Lower leg skin (tissue), 4 donors: ENCODE data around the gene TSR3. TPM values are rescaled to one million over a fixed set of nuclear protein-coding genes. Genes with fewer than 3 reads are reported as not detected.

Experiments used
- DNase-seq, 2 donors: peaks; one replicate each; pipeline ENCODE4 v3.0.0-alpha.2; 2019; ENCODE audit warnings: low spot score in 2 of 2
- H3K4me3 ChIP-seq: fragments of 200-600 bp; sonication (generic); 2 replicates; pipeline ENCODE4 v1.5.1; 2017; ENCODE audit warnings: mild to moderate bottlenecking, low read depth; ENCODE audit not compliant: poor library complexity, severe bottlenecking
- CTCF ChIP-seq, 3 donors: fragments of 450-650 bp; IDR thresholded peaks; one replicate each; pipeline ENCODE4 v1.5.1; 2016; ENCODE audit warnings: antibody characterized with exemption in 3 of 3, mild to moderate bottlenecking in 3 of 3, moderate library complexity in 2 of 3
- POLR2A ChIP-seq, 2 donors: fragments of 450-650 bp; IDR thresholded peaks; one replicate each; pipeline ENCODE4 v1.6.1; 2016 to 2017; ENCODE audit warnings: antibody characterized with exemption in 2 of 2, mild to moderate bottlenecking in 1 of 2, moderate library complexity in 1 of 2
- WGBS, 2 donors: methylation state at CpG; one replicate each; pipeline ENCODE4 v1.1.5; 2018; 5-methylcytosine and 5-hydroxymethylcytosine counted together
- intact Hi-C: fragments of 100-400 bp; cut with DNase I; formaldehyde crosslinking; loops from one replicate; pipeline ENCODE4 v1.15.0; 2023; ENCODE audit warnings: low total_unique reads
- total RNA-seq, 4 donors: library from RNA; depleted of rRNA; stranded (reverse); fragments of >200 nt; gene quantifications; one replicate each; pipeline ENCODE4 v1.1.0, GENCODE V29; 2016

The TSR3 gene
- total RNA-seq, 4 donors from 2014 or later: 76.8 to 106 (median 90.5) TPM

DNA sequence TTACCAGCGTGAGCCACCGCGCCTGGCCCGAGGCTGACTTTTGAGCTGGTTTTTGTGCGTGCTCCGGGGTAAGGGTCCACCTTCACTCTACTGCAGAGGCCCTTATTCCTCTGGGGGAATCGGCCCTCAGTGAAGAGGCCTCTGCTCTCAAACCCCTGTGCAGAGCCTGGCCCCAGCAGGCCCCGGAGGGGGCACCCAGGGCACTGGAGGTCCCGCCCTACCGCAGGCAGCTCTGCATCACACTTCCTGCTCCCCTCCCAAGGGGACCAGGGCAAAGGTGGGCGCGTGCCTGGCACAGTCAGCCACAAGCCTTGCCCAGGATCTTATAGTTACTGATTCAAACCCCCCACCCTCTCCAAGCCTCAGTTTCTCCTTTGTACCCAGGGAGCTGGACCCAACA is 45.9 kb downstream of the TSR3 start:
- no peak overlapping the region for H3K4me3 ChIP-seq
- no peak for DNase-seq
- 70 to 79% methylated on average over 12 of the region's 12 CpGs for WGBS, 2 donors
- TF ChIP-seq POLR2A (IDR thresholded peaks at IDR 0.05): no peak
- intact Hi-C loops: no loop called here

- intact Hi-C loops: no loop called here
Observed at GRCh38 chr16:1301562-1301961, 50.1 kb downstream of the TSR3 start.

DNA sequence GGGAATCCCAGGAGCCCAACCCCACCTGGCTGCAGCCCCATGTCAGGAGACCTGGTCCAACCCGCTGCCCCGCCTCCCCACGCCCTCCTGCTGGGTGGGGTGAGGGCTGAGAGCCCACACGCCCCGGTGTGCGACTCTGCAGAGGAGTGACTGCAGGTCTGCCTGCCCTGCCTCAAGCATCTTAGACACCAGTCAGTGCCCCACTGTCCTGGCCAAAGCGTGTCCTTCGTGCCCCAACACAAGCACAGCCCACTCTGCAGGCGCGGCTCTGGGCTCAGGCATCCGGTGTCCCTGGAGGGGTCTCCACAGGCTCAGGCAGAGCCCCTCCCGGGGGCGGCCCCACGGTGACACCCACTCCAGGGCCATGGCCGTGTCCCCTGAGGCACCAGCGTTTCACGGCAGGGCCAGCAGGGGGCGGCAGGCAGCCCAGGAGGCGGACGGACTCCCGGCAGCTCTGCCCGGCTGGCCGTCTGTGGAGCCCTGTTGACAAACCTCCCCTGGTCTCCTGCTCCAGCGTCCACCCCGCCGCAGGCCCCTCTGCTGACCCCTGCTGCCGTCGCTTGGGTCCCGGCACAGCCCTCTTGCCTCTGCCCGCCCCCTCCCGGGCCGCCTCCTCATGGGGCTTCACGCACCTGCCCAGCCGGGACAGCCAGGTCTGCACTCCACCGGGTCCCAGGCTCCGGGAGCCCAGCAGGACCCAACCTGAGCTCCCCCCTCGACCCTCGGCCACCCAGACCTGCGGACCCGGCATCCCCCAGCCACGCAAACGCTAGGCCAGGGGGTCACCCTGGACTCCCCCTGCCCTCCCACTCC is 50.8 kb downstream of the TSR3 start:
- 9 to 13% methylated on average over 23 to 24 of the region's 42 CpGs for WGBS, 2 donors
- intact Hi-C loops: no loop called here
- TF ChIP-seq CTCF (IDR thresholded peaks at IDR 0.05): no peak
- no peak for TF ChIP-seq POLR2A (IDR thresholded peaks at IDR 0.05)
- H3K4me3 ChIP-seq: no peak overlapping the region
- peak; percentile 34 to 91 for DNase-seq

More at GRCh38 chr16:1301562-1301961, 50.1 kb downstream of the TSR3 start:
- peak in 1 of 2 donors; percentile 82 for DNase-seq
- TF ChIP-seq CTCF (IDR thresholded peaks at IDR 0.05) (no peak), POLR2A (IDR thresholded peaks at IDR 0.05) (no peak)
- WGBS, 2 donors: 74 to 81% methylated on average over 12 of the region's 12 CpGs
- H3K4me3 ChIP-seq: no peak overlapping the region

- no peak for DNase-seq
- H3K4me3 ChIP-seq: no peak overlapping the region
- WGBS, 2 donors: 58 to 64% methylated on average over 12 of the region's 12 CpGs
- TF ChIP-seq CTCF (IDR thresholded peaks at IDR 0.05) (no peak), POLR2A (IDR thresholded peaks at IDR 0.05) (no peak)
- intact Hi-C loops: no loop called here
Observed at GRCh38 chr16:1299868-1300203, 51.8 kb downstream of the TSR3 start.

Other genes starting within 250 kb of the TSR3 start
- 100 to 1,000 TPM in 2 of 4 donors, 10 to 100 TPM in 2; 29.3 to 151 (median 72.1) TPM for gene CACNA1H, start 198.8 kb downstream of the TSR3 start, total RNA-seq
- gene TPSG1, start 126.6 kb downstream of the TSR3 start, total RNA-seq: 1 to 10 TPM in 2 of 4 donors, under 1 TPM in 1, not detected in 1; 0.32 to 1.5 (median 1.1) TPM
- gene TPSB2, start 121.7 kb downstream of the TSR3 start, total RNA-seq: 100 to 1,000 TPM in 1 of 4 donors, 10 to 100 TPM in 3; 10.5 to 158 (median 40.1) TPM
- 10 to 100 TPM; 16.4 to 93.5 (median 29.8) TPM for gene TPSAB1, start 111.2 kb downstream of the TSR3 start, total RNA-seq
- gene TPSD1, start 95.8 kb downstream of the TSR3 start, total RNA-seq: 1 to 10 TPM in 3 of 4 donors, under 1 TPM in 1; 0.93 to 7.1 (median 2.4) TPM
- 100 to 1,000 TPM in 1 of 4 donors, 10 to 100 TPM in 3; 42.1 to 138 (median 47.4) TPM for gene UBE2I, start 42.2 kb downstream of the TSR3 start, total RNA-seq
- gene BAIAP3, start 18.2 kb downstream of the TSR3 start, total RNA-seq: 1 to 10 TPM; 1.5 to 5.4 (median 2.4) TPM
- 10 to 100 TPM; 46.5 to 65.7 (median 60.0) TPM for gene GNPTG, start 53 bp upstream of the TSR3 start, total RNA-seq
- 10 to 100 TPM; 25.7 to 63.4 (median 36.6) TPM for gene UNKL, start 62.8 kb upstream of the TSR3 start, total RNA-seq
- gene UQCC4, start 68.9 kb upstream of the TSR3 start, total RNA-seq: 10 to 100 TPM; 17.5 to 28.9 (median 21.7) TPM
- not detected for gene PERCC1, start 79.2 kb upstream of the TSR3 start, total RNA-seq
- gene CCDC154, start 92.7 kb upstream of the TSR3 start, total RNA-seq: under 1 TPM in 3 of 4 donors, not detected in 1; 0.49 to 0.61 (median 0.52) TPM
- gene CLCN7, start 123.2 kb upstream of the TSR3 start, total RNA-seq: 100 to 1,000 TPM in 1 of 4 donors, 10 to 100 TPM in 3; 46.3 to 140 (median 72.4) TPM
- gene PTX4, start 137.1 kb upstream of the TSR3 start, total RNA-seq: not detected
- 10 to 100 TPM; 23.1 to 40.0 (median 34.1) TPM for gene TELO2, start 141.5 kb upstream of the TSR3 start, total RNA-seq
- gene TMEM204, start 181.8 kb upstream of the TSR3 start, total RNA-seq: 10 to 100 TPM; 13.7 to 26.0 (median 26.0) TPM